ENCODE measurements around the gene DDX51.

- TF ChIP-seq CTCF (IDR thresholded peaks at IDR 0.05) (no peak), POLR2AphosphoS5 (IDR thresholded peaks at IDR 0.05) (no peak)
These were observed 13.8 kb upstream of the DDX51 start for GRCh38 chr12:132157733-132158409.

Measured in esophagus muscularis mucosa (tissue), 3 donors.